GM19099 (cell line): ENCODE data around the gene NTN5.

ENCODE experiments used
- POLR2A ChIP-seq: IDR thresholded peaks from 3 replicates; pipeline ENCODE4 v1.6.1; 2011; ENCODE audit warnings: low read depth; ENCODE audit not compliant: insufficient read length; ENCODE audit errors: extremely low read depth

Gene NTN5

GRCh38 chr19:48672994-48673393 lies at the start of gene NTN5:
Gene NTN5, minus strand, starts transcription at chr19:48673017. Its CDS starts 2,031 bp downstream, at chr19:48670986.
- TF ChIP-seq POLR2A: no peak

- no peak for TF ChIP-seq POLR2A
Measured at GRCh38 chr19:48722196-48722708, 49.4 kb upstream of the NTN5 start.

GRCh38 chr19:48720613-48721296 lies 47.9 kb upstream of the NTN5 start:
- peak; percentile 62 for TF ChIP-seq POLR2A

GRCh38 chr19:48720251-48720612 lies 47.4 kb upstream of the NTN5 start:
- TF ChIP-seq POLR2A: no peak

GRCh38 chr19:48719263-48720171 lies 46.7 kb upstream of the NTN5 start, which contains the start of gene MAMSTR:
Gene MAMSTR, minus strand, starts transcription at chr19:48719725. Its CDS starts 694 bp downstream, at chr19:48719031.
- TF ChIP-seq POLR2A: no peak

- no peak for TF ChIP-seq POLR2A
Measured at GRCh38 chr19:48718711-48719231, 46.0 kb upstream of the NTN5 start.

- TF ChIP-seq POLR2A: no peak
Measured at GRCh38 chr19:48716562-48717291, 43.9 kb upstream of the NTN5 start.

GRCh38 chr19:48715681-48716171 lies 42.9 kb upstream of the NTN5 start:
- no peak for TF ChIP-seq POLR2A

- TF ChIP-seq POLR2A: no peak
Measured at GRCh38 chr19:48714759-48715675, 42.2 kb upstream of the NTN5 start.

- peak; percentile 61 for TF ChIP-seq POLR2A
Measured at GRCh38 chr19:48713864-48714755, 41.3 kb upstream of the NTN5 start.

- TF ChIP-seq POLR2A: no peak
Measured at GRCh38 chr19:48713041-48713863, 40.4 kb upstream of the NTN5 start.
